Stimulated activated CD4-positive, alpha-beta T cell treated with anti-CD3 and anti-CD28 coated beads, TNF-alpha, amount 100 ng/mL, for 4 hours (primary cell): ENCODE measurements around the gene SEMA3B.
"Not testable (repeated sequence)": the region's sequence is repeated elsewhere in the genome, so short reads cannot be mapped to it uniquely, and the experiment has no call there.

Source experiments
- DNase-seq, 3 experiments: peaks; one replicate each; pipeline ENCODE4 v3.0.0-alpha.2; 2020; ENCODE audit warnings: low read depth in 3 of 3

The SEMA3B gene

GRCh38 chr3:50237754-50238548, 31.0 kb upstream of the SEMA3B start:
- DNase-seq: peak; percentile 66 to 74 (median 71)

- DNase-seq: no peak
These were observed 30.4 kb upstream of the SEMA3B start for GRCh38 chr3:50238549-50239026.

GRCh38 chr3:50239649-50240048, 29.3 kb upstream of the SEMA3B start:
- DNase-seq: no peak

GRCh38 chr3:50241163-50241562, 27.8 kb upstream of the SEMA3B start:
- no peak for DNase-seq

- DNase-seq: no peak
These were observed 27.1 kb upstream of the SEMA3B start for GRCh38 chr3:50241713-50242380.

- DNase-seq: no peak
These were observed 26.6 kb upstream of the SEMA3B start for GRCh38 chr3:50242381-50242770.

- DNase-seq: no peak
These were observed 25.9 kb upstream of the SEMA3B start for GRCh38 chr3:50242851-50243542.

GRCh38 chr3:50243543-50243895, 25.4 kb upstream of the SEMA3B start:
- DNase-seq: no peak

- DNase-seq: not testable (repeated sequence)
These were observed 24.1 kb upstream of the SEMA3B start for GRCh38 chr3:50244813-50245212.

GRCh38 chr3:50245251-50245745, 23.6 kb upstream of the SEMA3B start:
- DNase-seq: no peak

- peak; percentile 87 to 98 (median 94) for DNase-seq
These were observed 23.0 kb upstream of the SEMA3B start for GRCh38 chr3:50245831-50246516.

- peak; percentile 62 to 71 (median 70) for DNase-seq
These were observed 22.4 kb upstream of the SEMA3B start for GRCh38 chr3:50246517-50246954.

- no peak for DNase-seq
These were observed 20.6 kb upstream of the SEMA3B start for GRCh38 chr3:50248387-50248786.

GRCh38 chr3:50249457-50249856, 19.5 kb upstream of the SEMA3B start:
- no peak for DNase-seq

GRCh38 chr3:50250514-50250913, 18.4 kb upstream of the SEMA3B start:
- no peak for DNase-seq

GRCh38 chr3:50251220-50251619, 17.7 kb upstream of the SEMA3B start:
- DNase-seq: peak in 1 of 3 experiments; percentile 32

- DNase-seq: no peak
These were observed 14.2 kb upstream of the SEMA3B start for GRCh38 chr3:50254577-50255250.

- DNase-seq: no peak
These were observed 13.7 kb upstream of the SEMA3B start for GRCh38 chr3:50255251-50255615.

- no peak for DNase-seq
These were observed 11.7 kb upstream of the SEMA3B start for GRCh38 chr3:50256978-50257890.

- no peak for DNase-seq
These were observed 10.8 kb upstream of the SEMA3B start for GRCh38 chr3:50258029-50258680.
